SK-N-SH treated with all-trans-retinoic acid at 6 μM for 48 hours (cell line): ENCODE measurements around the gene MKNK2.

ENCODE experiments used
- ATAC-seq: fragments of 200-7000 bp; cut with Tn5 transposase; 3 replicates; pipeline ENCODE4 v1.9.1; 2020; ENCODE audit warnings: mild to moderate bottlenecking, moderate library complexity
- ARNTL ChIP-seq: fragments of 450-650 bp; formaldehyde crosslinking; IDR thresholded peaks from 2 replicates; pipeline ENCODE4 v1.5.0; 2020; ENCODE audit warnings: low read depth, mild to moderate bottlenecking, moderate library complexity, borderline replicate concordance
- BACH2 ChIP-seq: fragments of 250-450 bp; sonication (Bioruptor Pico); IDR thresholded peaks from 2 replicates; pipeline ENCODE4 v1.9.0; 2021; ENCODE audit warnings: mild to moderate bottlenecking, borderline replicate concordance
- CSDC2 ChIP-seq: fragments of 250-450 bp; sonication (Bioruptor Pico); IDR thresholded peaks from 2 replicates; pipeline ENCODE4 v1.5.0; 2020; ENCODE audit warnings: mild to moderate bottlenecking, moderate library complexity
- ESRRG ChIP-seq: fragments of 250-450 bp; sonication (Bioruptor Pico); IDR thresholded peaks from 2 replicates; pipeline ENCODE4 v1.6.1; 2021; ENCODE audit warnings: mild to moderate bottlenecking
- GLIS3 ChIP-seq: fragments of 250-450 bp; sonication (Bioruptor Pico); IDR thresholded peaks from 2 replicates; pipeline ENCODE4 v1.5.0; 2020; ENCODE audit warnings: mild to moderate bottlenecking, moderate library complexity
- ISL1 ChIP-seq: fragments of 250-450 bp; sonication (Bioruptor Pico); IDR thresholded peaks from 2 replicates; pipeline ENCODE4 v2.1.2; 2022; ENCODE audit warnings: mild to moderate bottlenecking, moderate library complexity
- OSR1 ChIP-seq: fragments of 250-450 bp; sonication (Bioruptor Pico); IDR thresholded peaks from 2 replicates; pipeline ENCODE4 v1.8.0; 2022; ENCODE audit warnings: moderate library complexity, mild to moderate bottlenecking, inconsistent platforms
- PPARA ChIP-seq: fragments of 250-450 bp; sonication (Bioruptor Pico); IDR thresholded peaks from 2 replicates; pipeline ENCODE4 v1.5.0; 2020; ENCODE audit warnings: mild to moderate bottlenecking, borderline replicate concordance
- RARB ChIP-seq: fragments of 250-450 bp; sonication (Bioruptor Pico); IDR thresholded peaks from 2 replicates; pipeline ENCODE4 v1.8.0; 2021; ENCODE audit warnings: mild to moderate bottlenecking, moderate library complexity
- TCF4 ChIP-seq: fragments of 250-450 bp; sonication (Bioruptor Pico); IDR thresholded peaks from 2 replicates; pipeline ENCODE4 v1.8.0; 2021; ENCODE audit warnings: mild to moderate bottlenecking, moderate library complexity, borderline replicate concordance
- TOX ChIP-seq: fragments of 250-450 bp; sonication (Bioruptor Pico); IDR thresholded peaks from 2 replicates; pipeline ENCODE4 v1.8.0; 2021; ENCODE audit warnings: mild to moderate bottlenecking, moderate library complexity, borderline replicate concordance
- ZC3H10 ChIP-seq: fragments of 250-450 bp; sonication (Bioruptor Pico); IDR thresholded peaks from 2 replicates; pipeline ENCODE4 v1.5.1; 2021; ENCODE audit warnings: mild to moderate bottlenecking, moderate library complexity
- ZFP3 ChIP-seq: fragments of 250-450 bp; sonication (Bioruptor Pico); IDR thresholded peaks from 2 replicates; pipeline ENCODE4 v1.5.0; 2020; ENCODE audit warnings: mild to moderate bottlenecking, moderate library complexity
- ZNF565 ChIP-seq: fragments of 450-650 bp; formaldehyde crosslinking; conservative IDR thresholded peaks from 2 replicates; pipeline ENCODE4 v1.5.0; 2020; ENCODE audit warnings: low read depth, mild to moderate bottlenecking, moderate library complexity
- ZNF70 ChIP-seq: fragments of 450-650 bp; formaldehyde crosslinking; IDR thresholded peaks from 2 replicates; pipeline ENCODE4 v1.5.0; 2020; ENCODE audit warnings: mild to moderate bottlenecking, moderate library complexity
- ZNF8 ChIP-seq: fragments of 450-650 bp; formaldehyde crosslinking; IDR thresholded peaks from 2 replicates; pipeline ENCODE4 v1.5.0; 2020; ENCODE audit warnings: mild to moderate bottlenecking, moderate library complexity
- TF ChIP-seq, protein P1 (sequence below): fragments of 250-450 bp; sonication (Bioruptor Pico); IDR thresholded peaks from 2 replicates; pipeline ENCODE4 v1.5.0; 2020; ENCODE audit warnings: mild to moderate bottlenecking, moderate library complexity
- TF ChIP-seq, protein P2 (sequence below): fragments of 250-450 bp; sonication (Bioruptor Pico); IDR thresholded peaks from 2 replicates; pipeline ENCODE4 v1.5.1; 2021; ENCODE audit warnings: mild to moderate bottlenecking, moderate library complexity
- TF ChIP-seq, protein P3 (sequence below): fragments of 250-450 bp; sonication (Bioruptor Pico); IDR thresholded peaks from 2 replicates; pipeline ENCODE4 v1.8.0; 2021; ENCODE audit warnings: low read depth, mild to moderate bottlenecking, moderate library complexity, borderline replicate concordance
- TF ChIP-seq, protein P4 (sequence below): fragments of 250-450 bp; sonication (Bioruptor Pico); IDR thresholded peaks from 2 replicates; pipeline ENCODE4 v1.5.1; 2020; ENCODE audit warnings: low read depth, mild to moderate bottlenecking, moderate library complexity

Gene MKNK2

DNA sequence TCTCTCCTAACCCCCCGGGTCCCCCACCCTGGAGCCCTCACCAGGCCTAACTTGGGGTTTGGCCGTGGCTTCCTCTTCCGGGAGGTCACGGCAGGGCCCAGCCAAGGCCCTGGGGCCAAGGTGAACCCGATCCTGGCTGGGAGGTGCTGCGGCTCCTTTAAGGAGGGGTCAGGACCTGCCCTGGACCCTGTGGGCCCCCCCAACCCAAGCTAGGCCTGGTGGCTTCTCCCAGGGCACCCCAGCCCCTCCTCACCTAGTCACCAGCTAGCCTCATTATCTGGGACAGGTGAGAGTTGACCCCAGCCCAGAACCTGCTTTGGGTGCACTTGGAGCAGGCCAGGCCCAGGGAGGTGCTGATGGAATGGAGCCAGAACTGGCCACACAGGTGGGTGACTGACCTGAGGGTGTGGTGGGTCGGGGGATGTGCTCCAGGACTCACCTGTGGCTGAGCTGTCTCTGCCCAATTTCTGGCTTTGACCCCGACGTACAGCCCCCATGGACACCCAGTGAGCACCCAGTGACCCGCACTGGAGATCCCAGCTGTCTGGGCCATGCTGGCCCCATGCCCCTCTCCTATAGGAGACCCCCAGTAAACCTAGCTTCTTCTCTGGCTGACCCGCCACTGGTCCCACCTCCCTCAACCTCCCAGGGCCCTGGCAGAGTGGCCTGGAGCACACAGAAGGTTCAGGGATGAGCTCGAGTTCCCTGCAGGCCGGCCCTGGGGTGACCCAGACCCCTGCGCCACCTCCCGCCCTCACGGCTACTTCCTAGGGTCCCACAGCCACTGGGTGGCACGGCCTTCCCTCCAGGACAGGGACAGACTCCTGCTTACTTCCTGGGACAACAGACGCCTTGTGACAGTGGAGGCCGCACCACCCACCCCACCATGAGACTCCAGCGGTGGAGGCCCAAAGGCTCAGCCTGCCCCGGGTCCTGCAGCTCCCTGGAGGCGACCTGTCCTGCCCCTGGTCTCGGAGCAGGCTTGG lies 6.7 kb upstream of the MKNK2 start:
- TF ChIP-seq ESRRG (no peak), ISL1 (CRISPR knock-in tag) (no peak), TCF4 (CRISPR knock-in tag) (no peak), ZC3H10 (CRISPR knock-in tag) (no peak), ZNF565 (CRISPR knock-in tag) (no peak), RARB (CRISPR knock-in tag) (no peak)
- TF ChIP-seq, protein P1, sequence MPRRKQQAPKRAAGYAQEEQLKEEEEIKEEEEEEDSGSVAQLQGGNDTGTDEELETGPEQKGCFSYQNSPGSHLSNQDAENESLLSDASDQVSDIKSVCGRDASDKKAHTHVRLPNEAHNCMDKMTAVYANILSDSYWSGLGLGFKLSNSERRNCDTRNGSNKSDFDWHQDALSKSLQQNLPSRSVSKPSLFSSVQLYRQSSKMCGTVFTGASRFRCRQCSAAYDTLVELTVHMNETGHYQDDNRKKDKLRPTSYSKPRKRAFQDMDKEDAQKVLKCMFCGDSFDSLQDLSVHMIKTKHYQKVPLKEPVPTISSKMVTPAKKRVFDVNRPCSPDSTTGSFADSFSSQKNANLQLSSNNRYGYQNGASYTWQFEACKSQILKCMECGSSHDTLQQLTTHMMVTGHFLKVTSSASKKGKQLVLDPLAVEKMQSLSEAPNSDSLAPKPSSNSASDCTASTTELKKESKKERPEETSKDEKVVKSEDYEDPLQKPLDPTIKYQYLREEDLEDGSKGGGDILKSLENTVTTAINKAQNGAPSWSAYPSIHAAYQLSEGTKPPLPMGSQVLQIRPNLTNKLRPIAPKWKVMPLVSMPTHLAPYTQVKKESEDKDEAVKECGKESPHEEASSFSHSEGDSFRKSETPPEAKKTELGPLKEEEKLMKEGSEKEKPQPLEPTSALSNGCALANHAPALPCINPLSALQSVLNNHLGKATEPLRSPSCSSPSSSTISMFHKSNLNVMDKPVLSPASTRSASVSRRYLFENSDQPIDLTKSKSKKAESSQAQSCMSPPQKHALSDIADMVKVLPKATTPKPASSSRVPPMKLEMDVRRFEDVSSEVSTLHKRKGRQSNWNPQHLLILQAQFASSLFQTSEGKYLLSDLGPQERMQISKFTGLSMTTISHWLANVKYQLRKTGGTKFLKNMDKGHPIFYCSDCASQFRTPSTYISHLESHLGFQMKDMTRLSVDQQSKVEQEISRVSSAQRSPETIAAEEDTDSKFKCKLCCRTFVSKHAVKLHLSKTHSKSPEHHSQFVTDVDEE (CRISPR knock-in tag) = no peak
- TF ChIP-seq, all 23 proteins: peak for 0
- ATAC-seq = no peak

DNA sequence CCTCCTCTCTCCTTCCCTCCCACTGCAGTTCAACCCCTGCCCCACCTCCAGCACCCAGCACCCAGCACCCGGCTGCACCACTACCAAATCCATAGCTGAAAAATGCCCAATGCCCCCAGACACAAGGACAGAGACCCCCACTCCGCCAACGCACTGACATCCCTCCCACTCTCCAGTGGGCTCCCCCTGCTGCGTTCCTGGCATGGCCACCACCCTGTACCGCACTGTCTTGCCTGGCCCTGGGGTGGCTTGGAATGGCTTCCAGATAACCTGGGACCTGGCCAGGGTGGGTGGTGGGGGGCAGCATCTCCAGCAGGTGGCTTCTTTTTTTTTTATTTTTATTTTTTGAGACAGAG lies 5.8 kb upstream of the MKNK2 start:
- TF ChIP-seq, protein P1 (CRISPR knock-in tag) = no peak
- no peak for TF ChIP-seq TCF4 (CRISPR knock-in tag)
- no peak for TF ChIP-seq GLIS3
- TF ChIP-seq, protein P2, sequence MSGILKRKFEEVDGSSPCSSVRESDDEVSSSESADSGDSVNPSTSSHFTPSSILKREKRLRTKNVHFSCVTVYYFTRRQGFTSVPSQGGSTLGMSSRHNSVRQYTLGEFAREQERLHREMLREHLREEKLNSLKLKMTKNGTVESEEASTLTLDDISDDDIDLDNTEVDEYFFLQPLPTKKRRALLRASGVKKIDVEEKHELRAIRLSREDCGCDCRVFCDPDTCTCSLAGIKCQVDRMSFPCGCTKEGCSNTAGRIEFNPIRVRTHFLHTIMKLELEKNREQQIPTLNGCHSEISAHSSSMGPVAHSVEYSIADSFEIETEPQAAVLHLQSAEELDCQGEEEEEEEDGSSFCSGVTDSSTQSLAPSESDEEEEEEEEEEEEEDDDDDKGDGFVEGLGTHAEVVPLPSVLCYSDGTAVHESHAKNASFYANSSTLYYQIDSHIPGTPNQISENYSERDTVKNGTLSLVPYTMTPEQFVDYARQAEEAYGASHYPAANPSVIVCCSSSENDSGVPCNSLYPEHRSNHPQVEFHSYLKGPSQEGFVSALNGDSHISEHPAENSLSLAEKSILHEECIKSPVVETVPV (CRISPR knock-in tag) = no peak
- TF ChIP-seq, protein P3, sequence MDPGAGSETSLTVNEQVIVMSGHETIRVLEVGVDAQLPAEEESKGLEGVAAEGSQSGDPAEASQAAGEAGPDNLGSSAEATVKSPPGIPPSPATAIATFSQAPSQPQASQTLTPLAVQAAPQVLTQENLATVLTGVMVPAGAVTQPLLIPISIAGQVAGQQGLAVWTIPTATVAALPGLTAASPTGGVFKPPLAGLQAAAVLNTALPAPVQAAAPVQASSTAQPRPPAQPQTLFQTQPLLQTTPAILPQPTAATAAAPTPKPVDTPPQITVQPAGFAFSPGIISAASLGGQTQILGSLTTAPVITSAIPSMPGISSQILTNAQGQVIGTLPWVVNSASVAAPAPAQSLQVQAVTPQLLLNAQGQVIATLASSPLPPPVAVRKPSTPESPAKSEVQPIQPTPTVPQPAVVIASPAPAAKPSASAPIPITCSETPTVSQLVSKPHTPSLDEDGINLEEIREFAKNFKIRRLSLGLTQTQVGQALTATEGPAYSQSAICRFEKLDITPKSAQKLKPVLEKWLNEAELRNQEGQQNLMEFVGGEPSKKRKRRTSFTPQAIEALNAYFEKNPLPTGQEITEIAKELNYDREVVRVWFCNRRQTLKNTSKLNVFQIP (CRISPR knock-in tag) = no peak
- no peak for TF ChIP-seq ZNF70 (CRISPR knock-in tag)
- no peak for TF ChIP-seq ARNTL (CRISPR knock-in tag)
- TF ChIP-seq CSDC2 (CRISPR knock-in tag) = no peak
- no peak for TF ChIP-seq OSR1
- TF ChIP-seq ESRRG = no peak
- TF ChIP-seq, protein P4, sequence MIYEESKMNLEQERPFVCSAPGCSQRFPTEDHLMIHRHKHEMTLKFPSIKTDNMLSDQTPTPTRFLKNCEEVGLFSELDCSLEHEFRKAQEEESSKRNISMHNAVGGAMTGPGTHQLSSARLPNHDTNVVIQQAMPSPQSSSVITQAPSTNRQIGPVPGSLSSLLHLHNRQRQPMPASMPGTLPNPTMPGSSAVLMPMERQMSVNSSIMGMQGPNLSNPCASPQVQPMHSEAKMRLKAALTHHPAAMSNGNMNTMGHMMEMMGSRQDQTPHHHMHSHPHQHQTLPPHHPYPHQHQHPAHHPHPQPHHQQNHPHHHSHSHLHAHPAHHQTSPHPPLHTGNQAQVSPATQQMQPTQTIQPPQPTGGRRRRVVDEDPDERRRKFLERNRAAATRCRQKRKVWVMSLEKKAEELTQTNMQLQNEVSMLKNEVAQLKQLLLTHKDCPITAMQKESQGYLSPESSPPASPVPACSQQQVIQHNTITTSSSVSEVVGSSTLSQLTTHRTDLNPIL (CRISPR knock-in tag) = no peak
- TF ChIP-seq ISL1 (CRISPR knock-in tag) = no peak
- TF ChIP-seq BACH2 (CRISPR knock-in tag) = no peak
- TF ChIP-seq ZNF8 (CRISPR knock-in tag) = no peak
- no peak for TF ChIP-seq ZFP3 (CRISPR knock-in tag)
- no peak for TF ChIP-seq TOX (CRISPR knock-in tag)
- TF ChIP-seq PPARA = no peak
- TF ChIP-seq, all 23 proteins: peak for 0
- ATAC-seq = no peak
